Stimulated activated naive B cell treated with anti-CD40 and anti-IgM and Interleukin-4, amounts not matched to agents 10 μg/mL and 1 μg/mL and 100 μg/mL, for 72 hours (primary cell): ENCODE results near the gene YIF1B.
A peak's percentile ranks its signal among the peaks of the same experiment; 100 is the strongest.
"Not testable (repeated sequence)": the region's sequence is repeated elsewhere in the genome, so short reads cannot be mapped to it uniquely, and the experiment has no call there.

Source experiments
- ATAC-seq, 2 donors: fragments of 150-1000 bp; cut with Tn5 transposase; replicated peaks; 2 replicates each; pipeline ENCODE4 v1.10.0; 2021; ENCODE audit warnings: moderate library complexity in 1 of 2
- DNase-seq: peaks from one replicate; pipeline ENCODE4 v3.0.0; 2021
- H3K27ac Mint-ChIP-seq: one replicate; pipeline ENCODE4 v1.8.0; 2022; ENCODE audit warnings: mild to moderate bottlenecking, mixed read lengths
- H3K27me3 Mint-ChIP-seq, 2 donors: one replicate each; pipeline ENCODE4 v1.8.0; 2022; ENCODE audit warnings: mixed read lengths in 2 of 2
- H3K36me3 Mint-ChIP-seq, 2 donors: one replicate each; pipeline ENCODE4 v1.8.0; 2022; ENCODE audit warnings: mixed read lengths in 2 of 2, mild to moderate bottlenecking in 1 of 2
- H3K4me1 Mint-ChIP-seq, 2 donors: one replicate each; pipeline ENCODE4 v1.8.0; 2022; ENCODE audit warnings: mixed read lengths in 2 of 2, mild to moderate bottlenecking in 1 of 2
- H3K4me3 Mint-ChIP-seq, 2 donors: one replicate each; pipeline ENCODE4 v1.8.0; 2022; ENCODE audit warnings: mild to moderate bottlenecking in 2 of 2, mixed read lengths in 2 of 2, moderate library complexity in 1 of 2
- H3K9me3 Mint-ChIP-seq, 2 donors: one replicate each; pipeline ENCODE4 v1.8.0; 2022; ENCODE audit warnings: mixed read lengths in 2 of 2, mild to moderate bottlenecking in 1 of 2

The YIF1B gene

GRCh38 chr19:38315657-38316476 lies at the start of gene YIF1B:
YIF1B (minus strand) TSS chr19:38315947; CDS start chr19:38315917, 30 bp downstream.
- DNase-seq (peak; percentile 95), ATAC-seq (peak; percentile 90 to 91)
- Mint-ChIP-seq H3K27ac (peak within 1 kb of the TSS; percentile 96), H3K4me3 (peak within 1 kb of the TSS; percentile 82 to 84), H3K36me3 (peaks cover 13 to 15% of the 10 kb centered on the region in 2 donors), H3K27me3 (no peaks in the 10 kb centered on the region), H3K4me1 (peaks cover 38 to 61% of the 10 kb centered on the region in 2 donors), H3K9me3 (no peaks in the 10 kb centered on the region)

GRCh38 chr19:38362946-38363688 lies 47.4 kb upstream of the YIF1B start:
- ATAC-seq, H3K9me3 Mint-ChIP-seq, H3K36me3 Mint-ChIP-seq, DNase-seq, H3K27ac Mint-ChIP-seq: not testable (repeated sequence)
- H3K4me3 Mint-ChIP-seq, result peak overlapping the region; percentile 52 to 90
- H3K4me1 Mint-ChIP-seq, result peaks cover 10 to 23% of the 10 kb centered on the region in 2 donors
- peaks cover 32 to 51% of the 10 kb centered on the region in 2 donors for H3K27me3 Mint-ChIP-seq

GRCh38 chr19:38362076-38362945 lies 46.6 kb upstream of the YIF1B start:
- ATAC-seq (peak; percentile 69 to 79), DNase-seq (peak; percentile 60)
- Mint-ChIP-seq H3K4me3 (peak overlapping the region; percentile 87 to 90), H3K4me1 (peaks cover 10 to 23% of the 10 kb centered on the region in 2 donors), H3K36me3 (no peaks in the 10 kb centered on the region), H3K27me3 (peaks cover 24 to 43% of the 10 kb centered on the region in 2 donors), H3K9me3 (no peaks in the 10 kb centered on the region), H3K27ac (no peak overlapping the region)

- no peaks in the 10 kb centered on the region for H3K36me3 Mint-ChIP-seq
- DNase-seq, result peak; percentile 60
- H3K9me3 Mint-ChIP-seq, result no peaks in the 10 kb centered on the region
- peak; percentile 78 to 79 for ATAC-seq
- peaks cover 10 to 23% of the 10 kb centered on the region in 2 donors for H3K4me1 Mint-ChIP-seq
- peak overlapping the region; percentile 87 to 90 for H3K4me3 Mint-ChIP-seq
- H3K27me3 Mint-ChIP-seq, result peaks cover 22 to 39% of the 10 kb centered on the region in 2 donors
- H3K27ac Mint-ChIP-seq, result no peak overlapping the region
These were observed 45.9 kb upstream of the YIF1B start for GRCh38 chr19:38361633-38362075.

- H3K4me3 Mint-ChIP-seq, result peak overlapping the region; percentile 87 to 90
- no peak for DNase-seq
- H3K27me3 Mint-ChIP-seq, result peaks cover 16 to 38% of the 10 kb centered on the region in 2 donors
- H3K36me3 Mint-ChIP-seq, result no peaks in the 10 kb centered on the region
- no peak overlapping the region for H3K27ac Mint-ChIP-seq
- H3K4me1 Mint-ChIP-seq, result peaks cover 10 to 23% of the 10 kb centered on the region in 2 donors
- no peak for ATAC-seq
- no peaks in the 10 kb centered on the region for H3K9me3 Mint-ChIP-seq
These were observed 45.3 kb upstream of the YIF1B start for GRCh38 chr19:38360839-38361631.

- Mint-ChIP-seq H3K27ac (no peak overlapping the region), H3K9me3 (no peaks in the 10 kb centered on the region), H3K27me3 (peaks cover 15 to 39% of the 10 kb centered on the region in 2 donors), H3K4me3 (peak overlapping the region; percentile 87 to 90), H3K36me3 (no peaks in the 10 kb centered on the region), H3K4me1 (peaks cover 10 to 23% of the 10 kb centered on the region in 2 donors)
- no peak for DNase-seq
- ATAC-seq, result no peak
These were observed 44.6 kb upstream of the YIF1B start for GRCh38 chr19:38360351-38360750.

GRCh38 chr19:38359242-38360021 lies 43.7 kb upstream of the YIF1B start:
- DNase-seq (no peak), ATAC-seq (no peak)
- H3K36me3 Mint-ChIP-seq, result no peaks in the 10 kb centered on the region
- peaks cover 10 to 23% of the 10 kb centered on the region in 2 donors for H3K4me1 Mint-ChIP-seq
- H3K27me3 Mint-ChIP-seq, result peaks cover 15 to 47% of the 10 kb centered on the region in 2 donors
- H3K9me3 Mint-ChIP-seq, result no peaks in the 10 kb centered on the region
- no peak overlapping the region for H3K27ac Mint-ChIP-seq
- no peak overlapping the region for H3K4me3 Mint-ChIP-seq

GRCh38 chr19:38358071-38358470 lies 42.3 kb upstream of the YIF1B start:
- peaks cover 15 to 51% of the 10 kb centered on the region in 2 donors for H3K27me3 Mint-ChIP-seq
- H3K4me1 Mint-ChIP-seq, result peaks cover 10 to 23% of the 10 kb centered on the region in 2 donors
- no peak for ATAC-seq
- no peaks in the 10 kb centered on the region for H3K9me3 Mint-ChIP-seq
- no peak overlapping the region for H3K4me3 Mint-ChIP-seq
- H3K36me3 Mint-ChIP-seq, result no peaks in the 10 kb centered on the region
- DNase-seq, result no peak
- H3K27ac Mint-ChIP-seq, result no peak overlapping the region

GRCh38 chr19:38355728-38356725 lies 40.3 kb upstream of the YIF1B start:
- Mint-ChIP-seq H3K4me1 (peaks cover 5% of the 10 kb centered on the region in 2 donors), H3K36me3 (no peaks in the 10 kb centered on the region), H3K9me3 (no peaks in the 10 kb centered on the region), H3K4me3 (no peak overlapping the region), H3K27me3 (peaks cover 13 to 43% of the 10 kb centered on the region in 2 donors), H3K27ac (no peak overlapping the region)
- ATAC-seq (no peak), DNase-seq (no peak)

- Mint-ChIP-seq H3K4me3 (no peak overlapping the region), H3K27me3 (peaks cover 3 to 27% of the 10 kb centered on the region in 2 donors), H3K36me3 (no peaks in the 10 kb centered on the region), H3K27ac (no peak overlapping the region), H3K9me3 (no peaks in the 10 kb centered on the region), H3K4me1 (no peaks in the 10 kb centered on the region)
- no peak for ATAC-seq
- no peak for DNase-seq
These were observed 36.9 kb upstream of the YIF1B start for GRCh38 chr19:38352611-38353010.

- Mint-ChIP-seq H3K4me1 (no peaks in the 10 kb centered on the region), H3K36me3 (no peaks in the 10 kb centered on the region), H3K27me3 (peaks cover 3 to 27% of the 10 kb centered on the region in 2 donors), H3K4me3 (no peak overlapping the region), H3K9me3 (no peaks in the 10 kb centered on the region), H3K27ac (no peak overlapping the region)
- DNase-seq (no peak), ATAC-seq (no peak)
These were observed 36.2 kb upstream of the YIF1B start for GRCh38 chr19:38351865-38352395.
